ENCODE data around the gene RNGTT. TPM values are rescaled to one million over a fixed set of nuclear protein-coding genes. Genes with fewer than 3 reads are reported as not detected.

RNGTT gene
- total RNA-seq (10 to 100 TPM; 12.8 to 15.5 TPM), polyA plus RNA-seq (1 to 10 TPM; 4.1 to 7.0 TPM)
- long read RNA-seq, donor 1, full-length matches to known transcripts, result 7 of 21 reads
- long read RNA-seq, donor 1, partial matches to known transcripts, result 7 of 21 reads
- long read RNA-seq, donor 1, other reads (novel, unspliced or antisense), result 7 of 21 reads
- long read RNA-seq, donor 2, full-length matches to known transcripts, result 1 of 8 reads
- long read RNA-seq, donor 2, partial matches to known transcripts, result 3 of 8 reads
- long read RNA-seq, donor 2, other reads (novel, unspliced or antisense), result 4 of 8 reads

DNA sequence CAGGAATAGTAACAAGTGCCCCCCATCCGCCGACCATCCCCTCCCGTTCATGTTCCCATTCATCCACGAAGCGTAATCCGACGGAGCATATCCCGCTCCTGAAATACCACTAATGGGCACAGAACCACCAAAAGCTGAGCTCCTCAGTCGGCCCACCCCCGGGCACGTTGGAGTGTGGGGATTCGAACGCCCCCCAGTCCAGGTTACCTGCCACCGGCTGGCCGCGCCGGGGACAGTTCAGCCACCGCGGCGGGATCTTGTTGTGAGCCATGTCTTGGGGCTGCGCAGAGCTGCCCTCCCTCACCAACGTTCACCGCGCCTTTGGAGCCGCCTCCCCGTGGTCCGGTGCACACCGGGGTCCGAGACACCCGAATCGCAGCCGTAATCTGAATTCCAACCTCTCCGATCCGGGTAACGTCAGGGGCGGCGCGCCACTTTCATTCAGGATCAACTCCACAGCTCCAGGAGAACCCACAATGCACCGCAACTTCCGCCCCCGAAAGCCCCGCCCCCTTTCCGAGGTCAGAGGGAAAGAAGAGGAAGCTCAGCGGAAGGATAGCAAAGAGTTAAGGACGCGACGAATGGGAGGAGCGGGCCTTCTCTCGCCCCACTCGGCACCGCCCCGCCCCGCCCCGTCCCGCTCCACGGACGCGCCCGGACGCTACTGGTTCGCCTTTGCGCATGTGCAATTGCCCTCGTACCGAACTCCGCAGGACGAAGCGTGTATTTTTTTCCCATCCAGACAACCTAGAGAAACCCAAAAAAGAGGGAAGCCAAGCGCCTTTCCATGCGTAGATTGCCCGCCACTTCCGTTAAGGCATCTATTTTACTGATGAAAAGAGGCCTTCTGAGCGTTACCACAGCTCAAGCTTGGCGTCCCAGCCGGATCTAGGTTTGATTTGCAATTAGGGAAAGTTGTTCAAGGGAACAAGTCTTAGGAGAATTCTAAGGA lies at the start of gene RNGTT:
Gene RNGTT (minus strand): TSS at position 480 of the 952 bp plus-strand sequence. CDS start 209 bp downstream, at position 271.
- intact Hi-C loops (cut with DNase I), result no loop called here
- H3K27ac ChIP-seq (ENCODE audit: low read depth in 1 of 2, low read length in 2 of 2), result peak within 1 kb of the TSS; percentile 57 to 77
- 0 to 1% methylated on average over 73 to 74 of the region's 74 CpGs for WGBS, 2 donors

DNA sequence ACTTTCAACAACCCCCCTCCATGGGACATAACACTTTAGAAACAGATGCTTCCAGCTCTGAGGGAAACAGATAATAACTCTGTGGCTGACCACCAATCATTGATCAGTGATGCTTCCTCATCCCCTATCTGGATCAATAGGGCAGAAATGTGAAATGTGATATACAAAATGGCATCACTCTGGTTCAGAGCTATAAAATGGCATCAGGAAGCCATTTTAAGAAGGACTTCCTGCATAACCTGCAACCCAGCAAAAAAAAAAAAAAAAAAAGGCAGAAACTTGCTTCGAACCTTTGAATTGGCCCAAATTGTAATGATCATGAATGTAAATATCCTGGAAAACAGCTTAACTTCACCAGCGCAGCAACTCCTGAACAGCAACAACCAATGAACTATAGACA lies 48.0 kb upstream of the RNGTT start:
- Histone ChIP-seq H3K4me1 (ENCODE audit: control insufficient read depth in 1 of 2, insufficient read depth in 2 of 2, low read length in 2 of 2) (no peaks in the 10 kb centered on the region), H3K36me3 (ENCODE audit: control insufficient read depth in 1 of 2, insufficient read depth in 2 of 2, low read length in 1 of 2) (no peaks in the 10 kb centered on the region), H3K27ac (ENCODE audit: low read depth in 1 of 2, low read length in 2 of 2) (no peak overlapping the region), H3K4me3 (ENCODE audit: low read length in 2 of 2) (no peak overlapping the region), H3K9me3 (ENCODE audit: control insufficient read depth, low read length) (no peaks in the 10 kb centered on the region), H3K27me3 (ENCODE audit: control insufficient read depth in 1 of 2, insufficient read depth in 2 of 2, low read length in 1 of 2) (no peaks in the 10 kb centered on the region)
- ATAC-seq (ENCODE audit: low FRiP score) (no peak), DNase-seq (no peak)
- intact Hi-C loops (cut with DNase I), result no loop called here
- WGBS, 2 donors, result 93 to 100% methylated on average over 2 of the region's 2 CpGs

More for the DNA sequence above, at the start of gene RNGTT:
- no peaks in the 10 kb centered on the region for H3K27me3 ChIP-seq (ENCODE audit: control insufficient read depth in 1 of 2, insufficient read depth in 2 of 2, low read length in 1 of 2)
- H3K4me1 ChIP-seq (ENCODE audit: control insufficient read depth in 1 of 2, insufficient read depth in 2 of 2, low read length in 2 of 2), result no peaks in the 10 kb centered on the region
- no peaks in the 10 kb centered on the region for H3K9me3 ChIP-seq (ENCODE audit: control insufficient read depth, low read length)
- no peaks in the 10 kb centered on the region for H3K36me3 ChIP-seq (ENCODE audit: control insufficient read depth in 1 of 2, insufficient read depth in 2 of 2, low read length in 1 of 2)
- H3K4me3 ChIP-seq (ENCODE audit: low read length in 2 of 2), result peak within 1 kb of the TSS; percentile 63 to 77
- ATAC-seq (ENCODE audit: low FRiP score) (peak; percentile 100), DNase-seq (peak; percentile 99 to 100)

DNA sequence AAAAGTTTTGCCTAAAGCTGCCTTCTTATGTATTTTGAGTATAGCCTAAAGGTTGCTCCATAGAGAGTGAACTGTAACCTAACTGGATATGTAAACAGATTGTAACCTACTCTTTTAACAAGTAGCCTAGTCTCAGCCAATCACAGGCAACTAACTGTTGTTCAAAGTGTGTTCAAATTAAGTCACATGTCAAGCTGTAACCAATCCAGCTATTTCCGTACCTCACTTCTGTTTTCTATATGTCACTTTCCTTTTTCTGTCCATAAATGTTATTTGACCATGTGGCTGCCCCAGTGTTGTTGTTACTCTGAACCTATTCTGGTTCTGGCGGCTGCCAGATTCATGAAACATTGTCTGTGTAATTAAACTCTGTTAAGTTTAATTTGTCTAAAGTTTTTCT lies 47.4 kb upstream of the RNGTT start:
- Histone ChIP-seq H3K4me1 (ENCODE audit: control insufficient read depth in 1 of 2, insufficient read depth in 2 of 2, low read length in 2 of 2) (no peaks in the 10 kb centered on the region), H3K27ac (ENCODE audit: low read depth in 1 of 2, low read length in 2 of 2) (no peak overlapping the region), H3K36me3 (ENCODE audit: control insufficient read depth in 1 of 2, insufficient read depth in 2 of 2, low read length in 1 of 2) (no peaks in the 10 kb centered on the region), H3K4me3 (ENCODE audit: low read length in 2 of 2) (no peak overlapping the region), H3K9me3 (ENCODE audit: control insufficient read depth, low read length) (no peaks in the 10 kb centered on the region), H3K27me3 (ENCODE audit: control insufficient read depth in 1 of 2, insufficient read depth in 2 of 2, low read length in 1 of 2) (no peaks in the 10 kb centered on the region)
- intact Hi-C loops (cut with DNase I), result no loop called here
- ATAC-seq (ENCODE audit: low FRiP score) (no peak), DNase-seq (no peak)
- WGBS, 2 donors, result 68 to 72% methylated on average over 2 of the region's 2 CpGs

DNA sequence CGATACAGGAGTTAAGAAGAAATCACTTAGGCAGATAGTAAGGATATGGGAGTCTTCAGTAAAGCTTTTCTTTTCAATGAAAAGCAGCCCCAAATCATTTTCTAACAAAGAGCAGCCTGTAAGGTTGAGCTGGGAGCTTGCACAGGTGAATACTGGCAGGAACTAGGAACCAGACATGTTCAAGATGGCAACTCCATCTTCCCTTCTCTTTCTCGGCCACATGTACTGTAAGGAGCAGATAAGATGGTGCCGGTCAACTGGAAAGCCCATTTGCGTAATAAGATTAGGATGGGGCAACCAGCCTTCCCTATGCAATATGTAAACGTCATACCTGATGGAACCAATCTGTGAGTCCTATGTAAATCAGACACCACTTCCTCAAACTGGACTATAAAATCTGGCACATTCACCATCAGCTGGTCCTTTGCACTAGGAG lies 46.2 kb upstream of the RNGTT start:
- Histone ChIP-seq H3K4me1 (ENCODE audit: control insufficient read depth in 1 of 2, insufficient read depth in 2 of 2, low read length in 2 of 2) (no peaks in the 10 kb centered on the region), H3K9me3 (ENCODE audit: control insufficient read depth, low read length) (no peaks in the 10 kb centered on the region), H3K4me3 (ENCODE audit: low read length in 2 of 2) (no peak overlapping the region), H3K27me3 (ENCODE audit: control insufficient read depth in 1 of 2, insufficient read depth in 2 of 2, low read length in 1 of 2) (no peaks in the 10 kb centered on the region), H3K36me3 (ENCODE audit: control insufficient read depth in 1 of 2, insufficient read depth in 2 of 2, low read length in 1 of 2) (no peaks in the 10 kb centered on the region), H3K27ac (ENCODE audit: low read depth in 1 of 2, low read length in 2 of 2) (no peak overlapping the region)
- 85 to 87% methylated on average over 5 of the region's 5 CpGs for whole genome bisulfite sequencing, 2 donors
- no peak for ATAC-seq (ENCODE audit: low FRiP score)
- intact Hi-C loops (cut with DNase I), result no loop called here
- DNase-seq, result no peak

DNA sequence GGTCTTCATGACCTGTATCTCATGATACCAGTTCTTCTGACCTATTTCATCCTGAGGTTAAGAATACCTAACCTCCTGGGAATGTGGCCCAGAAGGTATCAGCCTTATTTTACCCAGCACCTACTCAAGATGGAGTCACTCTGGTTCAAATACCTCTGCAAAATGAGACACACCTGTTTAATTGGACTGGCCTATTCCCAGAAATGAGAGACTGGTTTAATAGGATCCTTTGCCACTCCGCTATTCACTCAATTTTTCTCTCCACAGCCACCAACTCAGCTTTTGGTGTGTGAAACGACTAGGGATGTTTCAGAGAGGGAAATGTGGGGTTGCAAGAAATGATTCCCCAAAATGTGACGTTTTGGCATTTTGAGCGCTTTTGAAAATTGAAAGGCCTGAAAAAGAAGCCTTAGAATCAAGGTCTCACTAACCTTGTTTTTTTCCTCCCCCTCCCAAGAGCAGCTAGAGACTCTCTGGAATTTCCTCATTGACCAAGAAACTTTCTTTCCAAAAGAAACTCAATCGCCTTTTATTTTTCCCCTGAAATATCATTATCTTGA lies 45.5 kb upstream of the RNGTT start:
- intact Hi-C loops (cut with DNase I), result no loop called here
- Histone ChIP-seq H3K4me1 (ENCODE audit: control insufficient read depth in 1 of 2, insufficient read depth in 2 of 2, low read length in 2 of 2) (no peaks in the 10 kb centered on the region), H3K27ac (ENCODE audit: low read depth in 1 of 2, low read length in 2 of 2) (no peak overlapping the region), H3K36me3 (ENCODE audit: control insufficient read depth in 1 of 2, insufficient read depth in 2 of 2, low read length in 1 of 2) (no peaks in the 10 kb centered on the region), H3K27me3 (ENCODE audit: control insufficient read depth in 1 of 2, insufficient read depth in 2 of 2, low read length in 1 of 2) (no peaks in the 10 kb centered on the region), H3K9me3 (ENCODE audit: control insufficient read depth, low read length) (no peaks in the 10 kb centered on the region), H3K4me3 (ENCODE audit: low read length in 2 of 2) (no peak overlapping the region)
- 84 to 89% methylated on average over 5 of the region's 5 CpGs for WGBS, 2 donors
- ATAC-seq (ENCODE audit: low FRiP score) (no peak), DNase-seq (no peak)

DNA sequence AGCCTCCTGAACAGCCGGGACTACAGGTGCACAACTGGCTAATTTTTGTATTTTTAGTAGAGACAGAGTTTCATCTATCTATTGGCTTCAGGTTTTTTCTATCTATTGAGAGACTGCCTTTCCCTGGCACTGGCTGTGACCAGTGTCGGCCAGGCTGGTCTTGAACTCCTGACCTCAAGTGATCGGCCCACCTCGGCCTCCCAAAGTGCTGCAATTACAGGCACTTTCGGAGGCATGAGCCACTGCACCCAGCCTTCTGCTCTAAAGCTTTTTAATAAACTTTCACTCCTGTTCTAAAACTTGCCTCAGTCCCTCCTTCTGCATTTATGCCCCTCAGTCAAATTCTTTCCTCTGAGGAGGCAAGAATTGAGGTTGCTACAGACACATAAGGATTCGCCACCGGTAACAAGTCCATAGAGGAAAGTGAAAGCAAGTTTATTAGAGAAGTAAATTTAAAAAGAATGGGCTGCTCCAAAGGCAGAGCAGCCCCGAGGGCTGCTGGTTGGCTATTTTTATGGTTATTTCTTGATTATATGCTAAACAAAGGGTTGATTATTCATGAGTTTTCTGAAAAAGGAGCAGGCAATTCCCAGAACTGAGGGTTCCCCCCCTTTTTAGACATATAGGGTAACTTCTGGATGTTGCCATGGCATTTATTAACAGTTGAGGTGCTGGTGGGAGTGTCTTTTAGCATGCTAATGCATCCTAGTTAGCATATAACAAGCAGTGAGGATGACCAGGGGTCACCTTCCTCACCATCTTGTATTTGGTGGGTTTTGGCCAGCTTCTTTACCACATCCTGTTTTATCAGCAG lies 44.8 kb upstream of the RNGTT start:
- no peaks in the 10 kb centered on the region for H3K4me1 ChIP-seq (ENCODE audit: control insufficient read depth in 1 of 2, insufficient read depth in 2 of 2, low read length in 2 of 2)
- H3K9me3 ChIP-seq (ENCODE audit: control insufficient read depth, low read length), result no peaks in the 10 kb centered on the region
- intact Hi-C loops (cut with DNase I), result no loop called here
- no peaks in the 10 kb centered on the region for H3K27me3 ChIP-seq (ENCODE audit: control insufficient read depth in 1 of 2, insufficient read depth in 2 of 2, low read length in 1 of 2)
- H3K36me3 ChIP-seq (ENCODE audit: control insufficient read depth in 1 of 2, insufficient read depth in 2 of 2, low read length in 1 of 2), result no peaks in the 10 kb centered on the region
- no peak overlapping the region for H3K27ac ChIP-seq (ENCODE audit: low read depth in 1 of 2, low read length in 2 of 2)
- H3K4me3 ChIP-seq (ENCODE audit: low read length in 2 of 2), result no peak overlapping the region
- 80 to 82% methylated on average over 8 of the region's 8 CpGs for WGBS, 2 donors
- DNase-seq (no peak), ATAC-seq (ENCODE audit: low FRiP score) (no peak)

DNA sequence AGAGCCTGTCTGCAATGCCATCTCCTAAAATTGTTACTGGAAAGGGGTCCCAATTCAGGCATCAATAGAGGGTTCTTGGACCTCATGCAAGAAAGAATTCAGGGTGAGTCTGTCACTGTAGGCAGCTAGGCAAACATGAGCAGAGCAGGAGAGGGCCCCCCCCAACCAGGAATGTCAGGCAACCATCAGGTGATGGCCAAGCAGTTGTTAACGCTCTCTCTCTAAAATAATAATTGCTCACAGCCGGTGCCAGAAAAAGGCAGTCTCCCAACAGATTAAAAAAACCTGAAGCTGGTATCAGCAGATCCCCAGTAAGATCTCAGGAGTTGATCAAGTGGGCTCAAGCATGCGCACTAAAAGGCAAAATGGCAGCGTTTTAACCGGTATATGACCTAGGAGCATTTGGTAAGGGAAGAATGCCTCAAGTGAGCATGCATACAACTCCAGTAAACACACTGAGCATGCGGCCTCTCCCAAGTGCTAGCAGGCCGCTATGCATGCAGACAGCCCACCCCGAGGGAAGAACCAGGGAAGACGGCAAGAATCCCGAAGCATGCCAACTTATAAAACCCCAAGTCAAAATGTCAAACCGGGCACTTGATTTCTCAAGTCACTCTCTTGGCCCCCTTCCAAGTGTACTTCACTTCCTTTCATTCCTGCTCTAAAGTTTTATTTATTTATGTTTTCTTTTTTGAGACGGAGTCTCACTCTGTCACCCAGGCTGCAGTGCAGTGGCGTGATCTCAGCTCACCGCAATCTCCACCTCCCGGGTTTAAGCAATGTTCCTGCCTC lies 44.0 kb upstream of the RNGTT start:
- Histone ChIP-seq H3K27me3 (ENCODE audit: control insufficient read depth in 1 of 2, insufficient read depth in 2 of 2, low read length in 1 of 2) (no peaks in the 10 kb centered on the region), H3K27ac (ENCODE audit: low read depth in 1 of 2, low read length in 2 of 2) (no peak overlapping the region), H3K4me3 (ENCODE audit: low read length in 2 of 2) (no peak overlapping the region), H3K9me3 (ENCODE audit: control insufficient read depth, low read length) (no peaks in the 10 kb centered on the region), H3K4me1 (ENCODE audit: control insufficient read depth in 1 of 2, insufficient read depth in 2 of 2, low read length in 2 of 2) (no peaks in the 10 kb centered on the region), H3K36me3 (ENCODE audit: control insufficient read depth in 1 of 2, insufficient read depth in 2 of 2, low read length in 1 of 2) (no peaks in the 10 kb centered on the region)
- intact Hi-C loops (cut with DNase I), result no loop called here
- no peak for ATAC-seq (ENCODE audit: low FRiP score)
- 54 to 56% methylated on average over 15 of the region's 15 CpGs for WGBS, 2 donors
- DNase-seq, result no peak

DNA sequence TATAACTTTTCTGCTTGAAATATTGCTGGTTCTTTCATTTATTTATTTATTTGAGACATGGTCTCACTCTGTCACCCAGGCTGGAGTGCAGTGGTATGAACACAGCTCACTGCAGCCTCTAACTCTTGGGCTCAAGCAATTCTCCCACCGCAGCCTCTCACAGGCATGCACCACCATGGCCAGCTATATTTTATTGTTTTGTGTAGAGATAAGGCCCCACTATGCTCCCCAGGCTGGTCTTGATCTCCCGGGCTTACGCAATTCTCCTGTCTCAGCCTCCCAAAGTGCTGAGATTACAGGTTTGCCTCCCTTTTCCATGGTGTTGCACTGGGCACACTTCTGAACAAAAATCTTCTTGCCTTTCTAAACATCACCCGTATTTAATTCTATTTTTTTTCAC lies 39.1 kb upstream of the RNGTT start:
- 83 to 86% methylated on average over 4 of the region's 4 CpGs for WGBS, 2 donors
- intact Hi-C loops (cut with DNase I), result no loop called here

More for the DNA sequence above, 39.1 kb upstream of the RNGTT start:
- Histone ChIP-seq H3K27me3 (ENCODE audit: control insufficient read depth in 1 of 2, insufficient read depth in 2 of 2, low read length in 1 of 2) (no peaks in the 10 kb centered on the region), H3K9me3 (ENCODE audit: control insufficient read depth, low read length) (no peaks in the 10 kb centered on the region), H3K27ac (ENCODE audit: low read depth in 1 of 2, low read length in 2 of 2) (no peak overlapping the region), H3K4me1 (ENCODE audit: control insufficient read depth in 1 of 2, insufficient read depth in 2 of 2, low read length in 2 of 2) (no peaks in the 10 kb centered on the region), H3K4me3 (ENCODE audit: low read length in 2 of 2) (no peak overlapping the region), H3K36me3 (ENCODE audit: control insufficient read depth in 1 of 2, insufficient read depth in 2 of 2, low read length in 1 of 2) (no peaks in the 10 kb centered on the region)
- ATAC-seq (ENCODE audit: low FRiP score) (no peak), DNase-seq (no peak)

Data from aorta (tissue), 5 donors.